ENCODE measurements around the gene EDNRB.

EDNRB gene

DNA sequence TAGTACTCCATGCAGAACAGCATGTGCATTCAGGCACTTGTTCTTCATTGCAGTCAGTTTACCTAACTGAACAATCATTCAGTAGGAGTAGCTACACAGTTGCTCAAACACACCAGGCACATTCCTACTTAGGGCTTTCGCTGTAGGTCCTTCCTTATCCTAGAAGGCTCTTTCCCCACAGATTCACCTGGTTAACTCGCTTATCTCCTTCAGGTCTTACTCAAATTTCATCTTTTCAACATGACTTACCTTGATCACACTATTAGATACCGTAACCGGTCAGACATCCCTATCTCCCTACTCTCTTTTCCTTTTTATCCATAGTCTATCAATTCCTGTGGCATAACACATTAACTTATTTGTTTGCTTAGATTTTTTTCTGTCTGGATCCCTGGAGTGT, 14.6 kb downstream of the EDNRB start:
- Histone ChIP-seq H3K27ac (replicated peaks) (no peak overlapping the region), H3K4me3 (replicated peaks; ENCODE audit: insufficient read depth, low read length) (no peak overlapping the region), H3K27me3 (ENCODE audit: insufficient read depth, poor library complexity, severe bottlenecking) (no peaks in the 10 kb centered on the region)
- TF ChIP-seq, protein P1, sequence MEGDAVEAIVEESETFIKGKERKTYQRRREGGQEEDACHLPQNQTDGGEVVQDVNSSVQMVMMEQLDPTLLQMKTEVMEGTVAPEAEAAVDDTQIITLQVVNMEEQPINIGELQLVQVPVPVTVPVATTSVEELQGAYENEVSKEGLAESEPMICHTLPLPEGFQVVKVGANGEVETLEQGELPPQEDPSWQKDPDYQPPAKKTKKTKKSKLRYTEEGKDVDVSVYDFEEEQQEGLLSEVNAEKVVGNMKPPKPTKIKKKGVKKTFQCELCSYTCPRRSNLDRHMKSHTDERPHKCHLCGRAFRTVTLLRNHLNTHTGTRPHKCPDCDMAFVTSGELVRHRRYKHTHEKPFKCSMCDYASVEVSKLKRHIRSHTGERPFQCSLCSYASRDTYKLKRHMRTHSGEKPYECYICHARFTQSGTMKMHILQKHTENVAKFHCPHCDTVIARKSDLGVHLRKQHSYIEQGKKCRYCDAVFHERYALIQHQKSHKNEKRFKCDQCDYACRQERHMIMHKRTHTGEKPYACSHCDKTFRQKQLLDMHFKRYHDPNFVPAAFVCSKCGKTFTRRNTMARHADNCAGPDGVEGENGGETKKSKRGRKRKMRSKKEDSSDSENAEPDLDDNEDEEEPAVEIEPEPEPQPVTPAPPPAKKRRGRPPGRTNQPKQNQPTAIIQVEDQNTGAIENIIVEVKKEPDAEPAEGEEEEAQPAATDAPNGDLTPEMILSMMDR (IDR thresholded peaks at IDR 0.05; ENCODE audit: insufficient read depth, low read length) = no peak
- no peak for TF ChIP-seq SPI1 (IDR thresholded peaks at IDR 0.05; ENCODE audit: borderline replicate concordance, low read depth)
- no peak for TF ChIP-seq GABPA (IDR thresholded peaks at IDR 0.05; ENCODE audit: low read depth)
- no peak for TF ChIP-seq POLR2AphosphoS5 (IDR thresholded peaks at IDR 0.05; ENCODE audit: low read depth)
- TF ChIP-seq, protein P2, sequence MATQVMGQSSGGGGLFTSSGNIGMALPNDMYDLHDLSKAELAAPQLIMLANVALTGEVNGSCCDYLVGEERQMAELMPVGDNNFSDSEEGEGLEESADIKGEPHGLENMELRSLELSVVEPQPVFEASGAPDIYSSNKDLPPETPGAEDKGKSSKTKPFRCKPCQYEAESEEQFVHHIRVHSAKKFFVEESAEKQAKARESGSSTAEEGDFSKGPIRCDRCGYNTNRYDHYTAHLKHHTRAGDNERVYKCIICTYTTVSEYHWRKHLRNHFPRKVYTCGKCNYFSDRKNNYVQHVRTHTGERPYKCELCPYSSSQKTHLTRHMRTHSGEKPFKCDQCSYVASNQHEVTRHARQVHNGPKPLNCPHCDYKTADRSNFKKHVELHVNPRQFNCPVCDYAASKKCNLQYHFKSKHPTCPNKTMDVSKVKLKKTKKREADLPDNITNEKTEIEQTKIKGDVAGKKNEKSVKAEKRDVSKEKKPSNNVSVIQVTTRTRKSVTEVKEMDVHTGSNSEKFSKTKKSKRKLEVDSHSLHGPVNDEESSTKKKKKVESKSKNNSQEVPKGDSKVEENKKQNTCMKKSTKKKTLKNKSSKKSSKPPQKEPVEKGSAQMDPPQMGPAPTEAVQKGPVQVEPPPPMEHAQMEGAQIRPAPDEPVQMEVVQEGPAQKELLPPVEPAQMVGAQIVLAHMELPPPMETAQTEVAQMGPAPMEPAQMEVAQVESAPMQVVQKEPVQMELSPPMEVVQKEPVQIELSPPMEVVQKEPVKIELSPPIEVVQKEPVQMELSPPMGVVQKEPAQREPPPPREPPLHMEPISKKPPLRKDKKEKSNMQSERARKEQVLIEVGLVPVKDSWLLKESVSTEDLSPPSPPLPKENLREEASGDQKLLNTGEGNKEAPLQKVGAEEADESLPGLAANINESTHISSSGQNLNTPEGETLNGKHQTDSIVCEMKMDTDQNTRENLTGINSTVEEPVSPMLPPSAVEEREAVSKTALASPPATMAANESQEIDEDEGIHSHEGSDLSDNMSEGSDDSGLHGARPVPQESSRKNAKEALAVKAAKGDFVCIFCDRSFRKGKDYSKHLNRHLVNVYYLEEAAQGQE (IDR thresholded peaks at IDR 0.05; ENCODE audit: insufficient replicate concordance, low read depth) = no peak
- no peak for DNase-seq (ENCODE audit: low read depth in 1 of 2, low spot score in 1 of 2)

DNA sequence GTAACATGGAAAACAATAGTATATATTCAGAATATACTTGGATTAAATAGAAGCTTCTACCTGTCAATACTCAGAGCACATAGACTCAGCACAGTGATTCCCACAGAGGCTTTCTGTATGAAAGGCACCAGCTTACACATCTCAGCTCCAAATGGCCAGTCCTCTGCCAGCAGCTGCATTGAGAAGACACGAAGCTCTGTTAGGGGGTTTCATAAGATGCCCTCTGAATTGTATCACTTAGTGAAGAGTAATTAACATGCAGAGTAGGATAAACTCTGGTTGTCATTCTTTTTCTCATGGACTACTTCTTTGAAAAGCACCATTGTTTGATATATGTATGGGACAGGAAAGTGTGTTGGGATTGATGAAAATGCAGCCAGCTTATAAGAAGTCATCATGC, 15.2 kb downstream of the EDNRB start:
- no peak for DNase-seq (ENCODE audit: low read depth in 1 of 2, low spot score in 1 of 2)
- H3K4me3 ChIP-seq (replicated peaks; ENCODE audit: insufficient read depth, low read length) = no peak overlapping the region
- H3K27ac ChIP-seq (replicated peaks) = no peak overlapping the region
- H3K27me3 ChIP-seq (ENCODE audit: insufficient read depth, poor library complexity, severe bottlenecking) = no peaks in the 10 kb centered on the region
- TF ChIP-seq GABPA (IDR thresholded peaks at IDR 0.05; ENCODE audit: low read depth) = no peak
- TF ChIP-seq POLR2AphosphoS5 (IDR thresholded peaks at IDR 0.05; ENCODE audit: low read depth) = no peak
- TF ChIP-seq SPI1 (IDR thresholded peaks at IDR 0.05; ENCODE audit: borderline replicate concordance, low read depth) = no peak
- TF ChIP-seq, protein P2 (IDR thresholded peaks at IDR 0.05; ENCODE audit: insufficient replicate concordance, low read depth) = no peak
- TF ChIP-seq, protein P1 (IDR thresholded peaks at IDR 0.05; ENCODE audit: insufficient read depth, low read length) = no peak

DNA sequence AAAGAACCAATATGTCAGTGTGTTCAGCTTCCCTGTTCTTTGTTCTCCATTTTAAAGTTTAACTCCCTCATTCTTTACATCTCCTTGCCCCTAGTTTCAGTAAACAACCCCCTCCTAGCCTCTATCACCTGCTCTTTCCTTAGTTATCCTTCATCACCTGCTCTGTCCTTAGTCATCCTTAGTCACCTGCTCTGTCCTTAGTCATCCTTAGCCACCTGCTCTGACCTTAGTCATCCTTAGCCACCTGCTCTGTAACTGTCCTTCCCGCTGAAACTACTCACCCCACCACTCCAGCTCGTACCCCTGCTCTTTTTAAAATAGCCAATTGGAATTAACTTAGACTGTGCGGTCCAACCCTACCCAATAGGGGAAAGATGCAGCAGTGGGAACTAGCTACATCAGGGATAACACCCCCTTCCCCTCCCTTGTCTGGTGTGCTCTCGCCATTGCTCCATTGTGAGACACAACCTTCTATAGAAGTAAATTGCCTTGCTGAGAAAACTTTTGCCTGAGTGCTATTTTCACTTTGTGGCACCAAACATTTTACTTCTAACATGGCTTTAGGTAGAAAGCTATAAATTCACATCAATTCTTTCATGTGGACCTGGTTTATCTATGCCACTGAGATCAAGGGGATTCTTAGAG, 16.2 kb downstream of the EDNRB start:
- Histone ChIP-seq H3K4me3 (replicated peaks; ENCODE audit: insufficient read depth, low read length) (no peak overlapping the region), H3K27me3 (ENCODE audit: insufficient read depth, poor library complexity, severe bottlenecking) (no peaks in the 10 kb centered on the region), H3K27ac (replicated peaks) (no peak overlapping the region)
- no peak for DNase-seq (ENCODE audit: low read depth in 1 of 2, low spot score in 1 of 2)
- TF ChIP-seq, protein P2 (IDR thresholded peaks at IDR 0.05; ENCODE audit: insufficient replicate concordance, low read depth) = no peak
